HepG2 (cell line): ENCODE results near the gene SLFN12L.

Experiments
- ASH2L ChIP-seq: fragments of 300-600, 200-600 bp; sonication (generic); IDR thresholded peaks from 2 replicates; pipeline ENCODE4 v1.7.0; 2017; ENCODE audit warnings: low read depth, mild to moderate bottlenecking, moderate library complexity, mixed read lengths, low read length; ENCODE audit not compliant: insufficient read length
- ATF7 ChIP-seq, 2 experiments: fragments of 450-650 bp in 1 of 2; sonication (generic) in 1 of 2; formaldehyde crosslinking in 1 of 2; IDR thresholded peaks; 2 replicates each; pipeline versions ENCODE4 v1.4.0 to v1.6.1; 2016 to 2020; ENCODE audit warnings: antibody characterized with exemption in 1 of 2, mild to moderate bottlenecking in 1 of 2, missing genetic modification reagents in 1 of 2
- HDAC2 ChIP-seq: sonication (generic); formaldehyde crosslinking; IDR thresholded peaks from 2 replicates; pipeline ENCODE4 v1.4.0; 2020; ENCODE audit warnings: missing genetic modification reagents
- HNF4A ChIP-seq: sonication (generic); formaldehyde crosslinking; IDR thresholded peaks from 2 replicates; pipeline ENCODE4 v1.4.0; 2020; ENCODE audit warnings: missing genetic modification reagents
- POLR2A ChIP-seq, 2 experiments: IDR thresholded peaks; 2 replicates each; pipeline ENCODE4 v1.6.1; 2011; ENCODE audit warnings: low read depth in 2 of 2, low read length in 2 of 2, mild to moderate bottlenecking in 1 of 2, moderate library complexity in 1 of 2; ENCODE audit not compliant: insufficient read depth in 1 of 2
- TF ChIP-seq, protein P1 (sequence below): IDR thresholded peaks from 2 replicates; pipeline ENCODE4 v1.6.1; 2016; ENCODE audit warnings: mild to moderate bottlenecking, missing biosample characterization, missing genetic modification reagents

GRCh38 chr17:35515027-35515426 is 22.5 kb downstream of the SLFN12L start:
- TF ChIP-seq HDAC2 (CRISPR knock-in tag) (no peak), ASH2L (no peak), ATF7 (IDR thresholded peaks at IDR 0.05) (no peak), ATF7 (CRISPR knock-in tag; IDR thresholded peaks at IDR 0.05) (no peak), POLR2A (IDR thresholded peaks at IDR 0.05; ENCODE audit: insufficient read depth in 1 of 2, low read depth in 2 of 2, low read length in 2 of 2) (no peak), HNF4A (CRISPR knock-in tag) (no peak)
- TF ChIP-seq, protein P1, sequence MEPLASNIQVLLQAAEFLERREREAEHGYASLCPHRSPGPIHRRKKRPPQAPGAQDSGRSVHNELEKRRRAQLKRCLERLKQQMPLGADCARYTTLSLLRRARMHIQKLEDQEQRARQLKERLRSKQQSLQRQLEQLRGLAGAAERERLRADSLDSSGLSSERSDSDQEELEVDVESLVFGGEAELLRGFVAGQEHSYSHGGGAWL (CRISPR knock-in tag), result no peak
